ENCODE data around the gene RNLS. TPM values are rescaled to one million over a fixed set of nuclear protein-coding genes. Genes with fewer than 3 reads are reported as not detected.

Gene RNLS
- polyA plus RNA-seq, 3 donors, result 3.3 to 3.9 (median 3.7) TPM

GRCh38 chr10:88455831-88456230, 127.3 kb downstream of the RNLS start:
- no CpG with 5 or more reads among the region's 2 CpGs for whole genome bisulfite sequencing (ENCODE audit: insufficient coverage)
- peaks cover 20 to 25% of the 10 kb centered on the region in 2 donors for H3K4me1 ChIP-seq (ENCODE audit: control insufficient read depth in 1 of 2, insufficient read depth in 2 of 2, low read length in 2 of 2)
- intact Hi-C loops (cut with micrococcal nuclease), result no loop called here
- H2AFZ ChIP-seq (ENCODE audit: insufficient read depth, low read depth, low read length, poor library complexity, severe bottlenecking), result no peak overlapping the region
- no peak overlapping the region for H3K9ac ChIP-seq (ENCODE audit: insufficient read depth, low read length, poor library complexity, severe bottlenecking)
- Mint-ChIP-seq H3K9me3 (peaks cover 0 to 1% (median 0%) of the 10 kb centered on the region in 7 donors), H3K27ac (no peak overlapping the region), H3K27me3 (ENCODE audit: low read depth in 3 of 3) (peaks cover 0 to 3% (median 0%) of the 10 kb centered on the region in 3 donors), H3K4me3 (no peak overlapping the region), H3K36me3 (no peaks in the 10 kb centered on the region), H3K4me1 (peaks cover 33% of the 10 kb centered on the region)
- no peak for DNase-seq
- H3K36me3 ChIP-seq (replicated peaks in 1 of 2; ENCODE audit: control insufficient read depth in 1 of 2, insufficient read depth in 2 of 2, low read length in 2 of 2), result no peaks in the 10 kb centered on the region
- no peaks in the 10 kb centered on the region for H3K79me2 ChIP-seq (ENCODE audit: insufficient read depth, low read length)
- TF ChIP-seq CTCF (IDR thresholded peaks at IDR 0.05), result no peak
- H3K27ac ChIP-seq (ENCODE audit: low read depth in 1 of 2, low read length in 2 of 2), result no peak overlapping the region
- no peaks in the 10 kb centered on the region for H3K9me3 ChIP-seq (replicated peaks in 1 of 2; ENCODE audit: control insufficient read depth in 1 of 2, insufficient read depth in 1 of 2, low read length in 2 of 2)
- H3K4me3 ChIP-seq (replicated peaks in 1 of 3; ENCODE audit: low read depth in 2 of 3, low read length in 3 of 3), result no peak overlapping the region
- H3K27me3 ChIP-seq (ENCODE audit: control insufficient read depth in 2 of 2, insufficient read depth in 2 of 2, low read length in 2 of 2), result no peaks in the 10 kb centered on the region
- H4K20me1 ChIP-seq (ENCODE audit: insufficient read depth, low read length), result no peaks in the 10 kb centered on the region
- no peak overlapping the region for H3K4me2 ChIP-seq (replicated peaks; ENCODE audit: extremely low read depth, low read length, poor library complexity, severe bottlenecking)

GRCh38 chr10:88450201-88450600, 132.9 kb downstream of the RNLS start:
- no peaks in the 10 kb centered on the region for H3K79me2 ChIP-seq (ENCODE audit: insufficient read depth, low read length)
- no peak for TF ChIP-seq CTCF (IDR thresholded peaks at IDR 0.05)
- Mint-ChIP-seq H3K36me3 (no peaks in the 10 kb centered on the region), H3K9me3 (peaks cover 0 to 6% (median 3%) of the 10 kb centered on the region in 7 donors), H3K27me3 (ENCODE audit: low read depth in 3 of 3) (peaks cover 0 to 6% (median 0%) of the 10 kb centered on the region in 3 donors), H3K27ac (no peak overlapping the region), H3K4me1 (peaks cover 1% of the 10 kb centered on the region), H3K4me3 (no peak overlapping the region)
- H3K4me2 ChIP-seq (replicated peaks; ENCODE audit: extremely low read depth, low read length, poor library complexity, severe bottlenecking), result no peak overlapping the region
- H3K4me1 ChIP-seq (ENCODE audit: control insufficient read depth in 1 of 2, insufficient read depth in 2 of 2, low read length in 2 of 2), result no peaks in the 10 kb centered on the region
- no peak overlapping the region for H3K9ac ChIP-seq (ENCODE audit: insufficient read depth, low read length, poor library complexity, severe bottlenecking)
- H3K27ac ChIP-seq (ENCODE audit: low read depth in 1 of 2, low read length in 2 of 2), result no peak overlapping the region
- no peak for DNase-seq
- H2AFZ ChIP-seq (ENCODE audit: insufficient read depth, low read depth, low read length, poor library complexity, severe bottlenecking), result no peak overlapping the region
- no peak overlapping the region for H3K4me3 ChIP-seq (replicated peaks in 1 of 3; ENCODE audit: low read depth in 2 of 3, low read length in 3 of 3)
- no peaks in the 10 kb centered on the region for H3K9me3 ChIP-seq (replicated peaks in 1 of 2; ENCODE audit: control insufficient read depth in 1 of 2, insufficient read depth in 1 of 2, low read length in 2 of 2)
- WGBS (ENCODE audit: insufficient coverage), result no CpG with 5 or more reads among the region's 1 CpG
- no peaks in the 10 kb centered on the region for H4K20me1 ChIP-seq (ENCODE audit: insufficient read depth, low read length)
- intact Hi-C loops (cut with micrococcal nuclease), result no loop called here
- H3K36me3 ChIP-seq (replicated peaks in 1 of 2; ENCODE audit: control insufficient read depth in 1 of 2, insufficient read depth in 2 of 2, low read length in 2 of 2), result no peaks in the 10 kb centered on the region
- H3K27me3 ChIP-seq (ENCODE audit: control insufficient read depth in 2 of 2, insufficient read depth in 2 of 2, low read length in 2 of 2), result no peaks in the 10 kb centered on the region

Measured in CD14-positive monocyte (primary cell).